Keratinocyte (primary cell): ENCODE data around the gene PCDHB11.
"Not testable (repeated sequence)": the region's sequence is repeated elsewhere in the genome, so short reads cannot be mapped to it uniquely, and the experiment has no call there.

Source experiments
- CTCF ChIP-seq, 3 experiments: IDR thresholded peaks in 1 of 3; conservative IDR thresholded peaks in 1 of 3; optimal IDR thresholded peaks in 1 of 3; 2 replicates in 2 of 3; 3 replicates in 1 of 3; pipeline versions ENCODE3 to v1.5.1; 2011; ENCODE audit warnings: low read length in 3 of 3, mild to moderate bottlenecking in 3 of 3, moderate library complexity in 2 of 3, control low read depth in 1 of 3, inconsistent platforms in 1 of 3; ENCODE audit not compliant: insufficient read depth in 2 of 3; ENCODE audit errors: extremely low read depth in 1 of 3
- EZH2 ChIP-seq: IDR thresholded peaks from one replicate; pipeline ENCODE4 v1.6.1; 2012; ENCODE audit warnings: inconsistent platforms, mild to moderate bottlenecking, low read length, moderate library complexity

DNA sequence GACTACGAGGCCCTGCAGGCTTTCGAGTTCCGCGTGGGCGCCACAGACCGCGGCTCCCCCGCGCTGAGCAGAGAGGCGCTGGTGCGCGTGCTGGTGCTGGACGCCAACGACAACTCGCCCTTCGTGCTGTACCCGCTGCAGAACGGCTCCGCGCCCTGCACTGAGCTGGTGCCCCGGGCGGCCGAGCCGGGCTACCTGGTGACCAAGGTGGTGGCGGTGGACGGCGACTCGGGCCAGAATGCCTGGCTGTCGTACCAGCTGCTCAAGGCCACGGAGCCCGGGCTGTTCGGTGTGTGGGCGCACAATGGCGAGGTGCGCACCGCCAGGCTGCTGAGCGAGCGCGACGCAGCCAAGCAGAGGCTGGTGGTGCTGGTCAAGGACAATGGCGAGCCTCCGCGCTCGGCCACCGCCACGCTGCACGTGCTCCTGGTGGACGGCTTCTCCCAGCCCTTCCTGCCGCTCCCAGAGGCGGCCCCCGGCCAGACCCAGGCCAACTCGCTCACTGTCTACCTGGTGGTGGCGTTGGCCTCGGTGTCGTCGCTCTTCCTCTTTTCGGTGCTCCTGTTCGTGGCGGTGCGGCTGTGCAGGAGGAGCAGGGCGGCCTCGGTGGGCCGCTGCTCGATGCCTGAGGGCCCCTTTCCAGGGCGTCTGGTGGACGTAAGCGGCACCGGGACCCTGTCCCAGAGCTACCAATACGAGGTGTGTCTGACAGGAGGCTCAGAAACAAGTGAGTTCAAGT lies 15.1 kb upstream of the PCDHB11 start:
- TF ChIP-seq CTCF (optimal IDR thresholded peaks at IDR 0.05 in 1 of 3, IDR thresholded peaks at IDR 0.05 in 1 of 3, conservative IDR thresholded peaks at IDR 0.05 in 1 of 3; ENCODE audit: extremely low read depth in 1 of 3, insufficient read depth in 2 of 3, low read length in 3 of 3); EZH2: not testable (repeated sequence)
